Activated CD8-positive, alpha-beta memory T cell treated with anti-CD3 and anti-CD28 coated beads, Interleukin-2, amount 50 U/mL, for 1 hour (primary cell): ENCODE data around the gene NCKIPSD.
A peak's percentile ranks its signal among the peaks of the same experiment; 100 is the strongest.

ENCODE experiments used
- DNase-seq: peaks from one replicate; pipeline ENCODE4 v3.0.0-alpha.2; 2020; ENCODE audit errors: extremely low read depth

Gene NCKIPSD

GRCh38 chr3:48647714-48648113, 38.0 kb downstream of the NCKIPSD start:
- no peak for DNase-seq

- DNase-seq = no peak
These were observed 40.6 kb downstream of the NCKIPSD start for GRCh38 chr3:48644898-48645760.

- no peak for DNase-seq
These were observed 43.1 kb downstream of the NCKIPSD start for GRCh38 chr3:48642605-48643004.

GRCh38 chr3:48641396-48641795, 44.3 kb downstream of the NCKIPSD start:
- no peak for DNase-seq

- no peak for DNase-seq
These were observed 45.6 kb downstream of the NCKIPSD start for GRCh38 chr3:48639944-48640606.

GRCh38 chr3:48637305-48637704, 48.4 kb downstream of the NCKIPSD start:
- DNase-seq = no peak

GRCh38 chr3:48636149-48636655, 49.5 kb downstream of the NCKIPSD start:
- no peak for DNase-seq

GRCh38 chr3:48635222-48636021, 50.3 kb downstream of the NCKIPSD start, which contains the start of gene SLC26A6:
SLC26A6 (minus strand) TSS chr3:48635461; CDS start chr3:48635393, 68 bp downstream.
- DNase-seq = peak; percentile 69

GRCh38 chr3:48634661-48635221, 51.0 kb downstream of the NCKIPSD start:
- DNase-seq = no peak

GRCh38 chr3:48633743-48634142, 52.0 kb downstream of the NCKIPSD start:
- DNase-seq = no peak

- DNase-seq = no peak
These were observed 52.5 kb downstream of the NCKIPSD start for GRCh38 chr3:48633256-48633655.

GRCh38 chr3:48631516-48632448, 53.9 kb downstream of the NCKIPSD start:
- DNase-seq = no peak

- DNase-seq = no peak
These were observed 54.9 kb downstream of the NCKIPSD start for GRCh38 chr3:48630833-48631232.

- DNase-seq = no peak
These were observed 55.3 kb downstream of the NCKIPSD start for GRCh38 chr3:48630407-48630806.

GRCh38 chr3:48629894-48630293, 55.8 kb downstream of the NCKIPSD start:
- no peak for DNase-seq

GRCh38 chr3:48628277-48629017, 57.3 kb downstream of the NCKIPSD start:
- no peak for DNase-seq

GRCh38 chr3:48625600-48625999, 60.1 kb downstream of the NCKIPSD start:
- no peak for DNase-seq

GRCh38 chr3:48624767-48625166, 60.9 kb downstream of the NCKIPSD start:
- no peak for DNase-seq

GRCh38 chr3:48623851-48624547, 61.7 kb downstream of the NCKIPSD start:
- no peak for DNase-seq
